Neural progenitor cell (in vitro differentiated cells): ENCODE measurements around the gene SLAIN2. TPM values are rescaled to one million over a fixed set of nuclear protein-coding genes. Genes with fewer than 3 reads are reported as not detected.

Experiments used
- DNase-seq: peaks from one replicate; pipeline ENCODE4 v3.0.0-alpha.2; 2016; ENCODE audit warnings: low spot score
- H2AFZ ChIP-seq: fragments of 200-600 bp; sonication (generic); replicated peaks from 2 replicates; pipeline ENCODE4 v1.6.1; 2016; ENCODE audit warnings: antibody characterized with exemption
- H3F3A ChIP-seq: fragments of 200-600 bp; sonication (generic); 2 replicates; pipeline ENCODE4 v1.6.1; 2016; ENCODE audit warnings: antibody characterized with exemption, low read depth
- H3K27ac ChIP-seq: fragments of 200-600 bp; sonication (generic); 2 replicates; pipeline ENCODE4 v1.5.1; 2016; ENCODE audit warnings: mild to moderate bottlenecking
- H3K27me3 ChIP-seq: fragments of 200-600 bp; sonication (generic); 2 replicates; pipeline ENCODE4 v1.6.1; 2016; ENCODE audit warnings: mild to moderate bottlenecking, moderate library complexity
- H3K36me3 ChIP-seq: fragments of 200-600 bp; sonication (generic); 2 replicates; pipeline ENCODE4 v1.5.1; 2016
- H3K4me1 ChIP-seq: fragments of 200-600 bp; sonication (generic); 2 replicates; pipeline ENCODE4 v1.6.1; 2016; ENCODE audit warnings: mixed run types
- H3K4me2 ChIP-seq: fragments of 200-600 bp; sonication (generic); 2 replicates; pipeline ENCODE4 v1.6.1; 2016
- H3K4me3 ChIP-seq: fragments of 200-600 bp; sonication (generic); 2 replicates; pipeline ENCODE4 v1.5.1; 2016
- H3K79me2 ChIP-seq: fragments of 200-600 bp; sonication (generic); 2 replicates; pipeline ENCODE4 v1.6.1; 2016; ENCODE audit warnings: low read depth
- H3K9ac ChIP-seq: fragments of 200-600 bp; sonication (generic); 2 replicates; pipeline ENCODE4 v1.6.1; 2016
- H3K9me3 ChIP-seq: fragments of 200-600 bp; sonication (generic); 2 replicates; pipeline ENCODE4 v1.5.1; 2016; ENCODE audit warnings: low read depth
- H4K20me1 ChIP-seq: fragments of 200-600 bp; sonication (generic); 2 replicates; pipeline ENCODE4 v1.6.1; 2016; ENCODE audit warnings: low read depth
- H3K27ac Mint-ChIP-seq: 3 replicates; pipeline ENCODE4 v1.8.0; 2021; ENCODE audit warnings: mixed read lengths
- H3K27me3 Mint-ChIP-seq: 2 replicates; pipeline ENCODE4 v1.8.0; 2022; ENCODE audit warnings: low read depth, mild to moderate bottlenecking, inconsistent platforms, moderate library complexity, mixed read lengths; ENCODE audit not compliant: insufficient read depth
- H3K36me3 Mint-ChIP-seq: 3 replicates; pipeline ENCODE4 v1.8.0; 2021; ENCODE audit warnings: mixed read lengths
- H3K4me1 Mint-ChIP-seq: 3 replicates; pipeline ENCODE4 v1.8.0; 2021; ENCODE audit warnings: mixed read lengths
- H3K4me3 Mint-ChIP-seq: 3 replicates; pipeline ENCODE4 v1.8.0; 2021; ENCODE audit warnings: mild to moderate bottlenecking, moderate library complexity, mixed read lengths
- H3K9me3 Mint-ChIP-seq: 3 replicates; pipeline ENCODE4 v1.8.0; 2020; ENCODE audit warnings: mixed read lengths
- EZH2 ChIP-seq: fragments of 200-600 bp; sonication (generic); IDR thresholded peaks from 2 replicates; pipeline ENCODE4 v1.6.1; 2017; ENCODE audit warnings: antibody characterized with exemption, mild to moderate bottlenecking, moderate library complexity
- EZH2phosphoT487 ChIP-seq: fragments of 200-600 bp; sonication (generic); IDR thresholded peaks from 2 replicates; pipeline ENCODE4 v1.6.1; 2017; ENCODE audit warnings: antibody characterized with exemption
- total RNA-seq: library from RNA; depleted of rRNA; stranded (reverse); fragments of >200 nt; gene quantifications from 2 replicates; pipeline ENCODE4 v1.2.3, GENCODE V29; 2015; ENCODE audit warnings: low replicate concordance
- TF ChIP-seq, protein P1 (sequence below): fragments of 200-600 bp; sonication (generic); IDR thresholded peaks from 2 replicates; pipeline ENCODE4 v1.5.1; 2017; ENCODE audit warnings: antibody characterized with exemption, mild to moderate bottlenecking

Gene SLAIN2
- total RNA-seq, 1 donor from 2014 or later: 25.4 TPM

DNA sequence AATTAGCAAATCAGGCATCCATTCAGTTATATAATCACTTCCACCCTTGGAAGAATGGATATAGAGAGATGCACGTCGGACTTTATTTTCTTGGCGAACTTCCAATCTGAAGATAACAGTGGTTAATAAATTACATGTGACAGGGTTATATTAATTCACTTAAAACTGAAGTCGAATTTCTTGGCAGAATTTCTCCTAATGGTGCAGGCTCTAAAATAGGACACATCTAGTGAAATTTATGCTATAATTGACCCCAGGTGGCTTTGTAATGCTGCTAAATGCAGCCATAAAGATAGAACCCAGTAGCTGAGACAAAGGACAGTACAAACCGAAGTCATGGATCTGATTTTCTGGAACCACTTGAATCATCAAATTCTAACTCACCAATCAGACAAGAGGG is 121.0 kb downstream of the SLAIN2 start:
- Histone ChIP-seq H3K27ac (no peak overlapping the region), H4K20me1 (no peaks in the 10 kb centered on the region), H3K4me1 (no peaks in the 10 kb centered on the region), H3K27me3 (no peaks in the 10 kb centered on the region), H3K9ac (no peak overlapping the region), H3F3A (no peaks in the 10 kb centered on the region), H3K9me3 (no peaks in the 10 kb centered on the region), H3K79me2 (no peaks in the 10 kb centered on the region), H3K4me3 (no peak overlapping the region), H3K4me2 (no peak overlapping the region), H3K36me3 (no peaks in the 10 kb centered on the region), H2AFZ (no peak overlapping the region)
- no peak for DNase-seq
- Mint-ChIP-seq H3K4me3 (no peak overlapping the region), H3K27me3 (peaks cover 5% of the 10 kb centered on the region), H3K27ac (no peak overlapping the region), H3K4me1 (no peaks in the 10 kb centered on the region), H3K36me3 (no peaks in the 10 kb centered on the region), H3K9me3 (no peaks in the 10 kb centered on the region)
- TF ChIP-seq EZH2: no peak
- TF ChIP-seq EZH2phosphoT487: no peak
- TF ChIP-seq, protein P1, sequence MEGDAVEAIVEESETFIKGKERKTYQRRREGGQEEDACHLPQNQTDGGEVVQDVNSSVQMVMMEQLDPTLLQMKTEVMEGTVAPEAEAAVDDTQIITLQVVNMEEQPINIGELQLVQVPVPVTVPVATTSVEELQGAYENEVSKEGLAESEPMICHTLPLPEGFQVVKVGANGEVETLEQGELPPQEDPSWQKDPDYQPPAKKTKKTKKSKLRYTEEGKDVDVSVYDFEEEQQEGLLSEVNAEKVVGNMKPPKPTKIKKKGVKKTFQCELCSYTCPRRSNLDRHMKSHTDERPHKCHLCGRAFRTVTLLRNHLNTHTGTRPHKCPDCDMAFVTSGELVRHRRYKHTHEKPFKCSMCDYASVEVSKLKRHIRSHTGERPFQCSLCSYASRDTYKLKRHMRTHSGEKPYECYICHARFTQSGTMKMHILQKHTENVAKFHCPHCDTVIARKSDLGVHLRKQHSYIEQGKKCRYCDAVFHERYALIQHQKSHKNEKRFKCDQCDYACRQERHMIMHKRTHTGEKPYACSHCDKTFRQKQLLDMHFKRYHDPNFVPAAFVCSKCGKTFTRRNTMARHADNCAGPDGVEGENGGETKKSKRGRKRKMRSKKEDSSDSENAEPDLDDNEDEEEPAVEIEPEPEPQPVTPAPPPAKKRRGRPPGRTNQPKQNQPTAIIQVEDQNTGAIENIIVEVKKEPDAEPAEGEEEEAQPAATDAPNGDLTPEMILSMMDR: no peak

DNA sequence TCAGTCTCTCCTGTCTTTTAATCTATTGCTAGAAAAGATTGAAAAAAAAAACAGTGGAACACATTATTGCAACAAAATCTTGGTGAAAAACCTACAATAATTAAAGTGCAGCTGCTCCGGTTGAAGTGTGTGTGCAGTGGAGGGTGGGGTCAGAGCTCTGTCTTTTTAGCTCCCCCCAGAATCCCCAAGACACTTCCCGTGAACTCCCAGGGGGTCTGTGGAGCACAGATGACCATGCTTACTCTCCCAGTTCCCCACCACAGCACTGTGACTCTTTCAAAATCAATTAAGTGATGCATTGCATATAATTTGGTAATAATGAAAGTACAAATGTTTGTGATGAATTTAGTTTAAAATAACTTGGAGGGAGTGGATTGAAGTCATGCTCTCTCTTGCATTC is 126.1 kb downstream of the SLAIN2 start:
- H3K4me3 Mint-ChIP-seq: no peak overlapping the region
- no peaks in the 10 kb centered on the region for H4K20me1 ChIP-seq

DNA sequence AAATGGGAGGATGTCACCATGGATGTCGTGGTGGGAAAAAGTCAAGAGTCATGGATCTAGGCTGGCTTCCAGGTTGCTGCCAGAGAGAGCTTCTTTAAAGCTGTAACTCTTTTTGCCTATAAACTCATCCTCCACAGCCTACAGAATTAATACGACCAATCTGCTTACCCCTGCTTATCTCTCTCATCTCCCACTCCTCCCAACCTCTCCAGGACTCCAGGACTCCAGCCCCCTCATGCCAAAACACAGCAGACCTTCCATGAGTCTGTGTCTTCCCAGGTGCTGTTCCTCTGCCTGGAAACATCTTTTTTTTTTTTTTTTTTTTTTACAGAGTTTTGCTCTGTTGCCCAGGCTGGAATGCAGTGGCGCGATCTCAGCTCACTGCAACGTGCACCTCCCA is 126.6 kb downstream of the SLAIN2 start:
- H3K4me3 Mint-ChIP-seq: no peak overlapping the region
- no peaks in the 10 kb centered on the region for H3F3A ChIP-seq
- no peaks in the 10 kb centered on the region for H3K36me3 Mint-ChIP-seq
- peaks cover 20% of the 10 kb centered on the region for H3K4me1 Mint-ChIP-seq
- no peak overlapping the region for H3K4me2 ChIP-seq
- H3K4me3 ChIP-seq: no peak overlapping the region
- H3K36me3 ChIP-seq: no peaks in the 10 kb centered on the region
- no peak overlapping the region for H3K27ac Mint-ChIP-seq
- no peaks in the 10 kb centered on the region for H4K20me1 ChIP-seq
- no peaks in the 10 kb centered on the region for H3K9me3 ChIP-seq
- H3K4me1 ChIP-seq: no peaks in the 10 kb centered on the region
- H3K27me3 ChIP-seq: no peaks in the 10 kb centered on the region
- TF ChIP-seq EZH2 (no peak), EZH2phosphoT487 (no peak)
- TF ChIP-seq, protein P1: no peak
- H3K27ac ChIP-seq: no peak overlapping the region
- H3K79me2 ChIP-seq: no peaks in the 10 kb centered on the region
- peaks cover 4% of the 10 kb centered on the region for H3K27me3 Mint-ChIP-seq
- peaks cover 2% of the 10 kb centered on the region for H3K9me3 Mint-ChIP-seq
- no peak overlapping the region for H3K9ac ChIP-seq
- no peak overlapping the region for H2AFZ ChIP-seq
- DNase-seq: no peak

More for the DNA sequence above, 126.1 kb downstream of the SLAIN2 start:
- H3K79me2 ChIP-seq: no peaks in the 10 kb centered on the region
- no peak for DNase-seq
- no peaks in the 10 kb centered on the region for H3K27me3 ChIP-seq
- H3K4me1 Mint-ChIP-seq: peaks cover 20% of the 10 kb centered on the region
- no peak overlapping the region for H2AFZ ChIP-seq
- H3K9me3 Mint-ChIP-seq: peaks cover 2% of the 10 kb centered on the region
- H3K27me3 Mint-ChIP-seq: peaks cover 4% of the 10 kb centered on the region
- no peaks in the 10 kb centered on the region for H3K4me1 ChIP-seq
- no peaks in the 10 kb centered on the region for H3K36me3 ChIP-seq
- no peak overlapping the region for H3K27ac ChIP-seq
- no peak overlapping the region for H3K27ac Mint-ChIP-seq
- no peaks in the 10 kb centered on the region for H3K36me3 Mint-ChIP-seq
- no peaks in the 10 kb centered on the region for H3K9me3 ChIP-seq
- H3K9ac ChIP-seq: no peak overlapping the region
- no peak overlapping the region for H3K4me2 ChIP-seq
- H3K4me3 ChIP-seq: no peak overlapping the region
- TF ChIP-seq EZH2phosphoT487 (no peak), EZH2 (no peak)
- TF ChIP-seq, protein P1: no peak
- H3F3A ChIP-seq: no peaks in the 10 kb centered on the region
